ENCODE measurements around the gene TRAF3.
"Not testable (repeated sequence)": the region's sequence is repeated elsewhere in the genome, so short reads cannot be mapped to it uniquely, and the experiment has no call there.

Gene TRAF3

GRCh38 chr14:102761206-102761605 is 16.0 kb upstream of the TRAF3 start:
- no peaks in the 10 kb centered on the region for H3K79me2 ChIP-seq (ENCODE audit: control insufficient read depth, insufficient read depth, low read length, poor library complexity)
- H3K36me3 ChIP-seq (ENCODE audit: control insufficient read depth in 1 of 2, insufficient read depth in 2 of 2, low read length in 2 of 2): peaks cover 2% of the 10 kb centered on the region in 2 experiments
- H2BK120ac ChIP-seq (ENCODE audit: insufficient read depth, low read length, poor library complexity): no peak overlapping the region
- H3K18ac ChIP-seq (ENCODE audit: low read length): no peak overlapping the region
- H3K27me3 ChIP-seq (ENCODE audit: insufficient read depth, low read length): no peaks in the 10 kb centered on the region
- H2BK5ac ChIP-seq (ENCODE audit: low read depth, low read length, poor library complexity): no peak overlapping the region
- no peak for DNase-seq
- H3K9me3 ChIP-seq (ENCODE audit: insufficient read depth, low read depth, low read length): peaks cover 3% of the 10 kb centered on the region
- no peaks in the 10 kb centered on the region for H3K4me1 ChIP-seq (ENCODE audit: control insufficient read depth in 1 of 2, insufficient read depth in 2 of 2, low read length in 2 of 2)
- H3K14ac ChIP-seq (ENCODE audit: low read length): no peak overlapping the region
- H3K27ac ChIP-seq (ENCODE audit: low read depth, low read length): no peak overlapping the region
- H3K23ac ChIP-seq (ENCODE audit: low read length): no peak overlapping the region
- no peak overlapping the region for H4K12ac ChIP-seq (ENCODE audit: low read depth, low read length)
- no peak overlapping the region for H3K9ac ChIP-seq (ENCODE audit: low read length)
- H3K4me2 ChIP-seq (ENCODE audit: low read length): no peak overlapping the region
- no peak overlapping the region for H4K91ac ChIP-seq (ENCODE audit: low read depth, low read length)
- H3K79me1 ChIP-seq (ENCODE audit: low read length): no peaks in the 10 kb centered on the region
- no peak overlapping the region for H2AFZ ChIP-seq (ENCODE audit: insufficient read depth, low read length, poor library complexity)
- WGBS (ENCODE audit: extremely low coverage, insufficient coverage, insufficient read length): no CpG with 5 or more reads among the region's 15 CpGs
- no peak overlapping the region for H2AK5ac ChIP-seq (ENCODE audit: low read length)
- no peak overlapping the region for H2BK12ac ChIP-seq (ENCODE audit: low read length)
- H3K4me3 ChIP-seq (ENCODE audit: low read depth, low read length): no peak overlapping the region
- no peak overlapping the region for H4K8ac ChIP-seq (ENCODE audit: low read depth, low read length)
- H3K4ac ChIP-seq (ENCODE audit: low read depth, low read length): no peak overlapping the region

GRCh38 chr14:102764220-102764671 is 13.0 kb upstream of the TRAF3 start:
- Histone ChIP-seq H3K14ac (ENCODE audit: low read length) (no peak overlapping the region), H2AFZ (ENCODE audit: insufficient read depth, low read length, poor library complexity) (no peak overlapping the region), H4K91ac (ENCODE audit: low read depth, low read length) (no peak overlapping the region), H3K4me3 (ENCODE audit: low read depth, low read length) (no peak overlapping the region), H3K4ac (ENCODE audit: low read depth, low read length) (no peak overlapping the region), H4K8ac (ENCODE audit: low read depth, low read length) (no peak overlapping the region), H2BK5ac (ENCODE audit: low read depth, low read length, poor library complexity) (no peak overlapping the region), H2AK5ac (ENCODE audit: low read length) (no peak overlapping the region), H3K4me1 (ENCODE audit: control insufficient read depth in 1 of 2, insufficient read depth in 2 of 2, low read length in 2 of 2) (no peaks in the 10 kb centered on the region), H3K27me3 (ENCODE audit: insufficient read depth, low read length) (no peaks in the 10 kb centered on the region), H3K18ac (ENCODE audit: low read length) (no peak overlapping the region), H3K79me2 (ENCODE audit: control insufficient read depth, insufficient read depth, low read length, poor library complexity) (no peaks in the 10 kb centered on the region), H4K12ac (ENCODE audit: low read depth, low read length) (no peak overlapping the region), H3K23ac (ENCODE audit: low read length) (no peak overlapping the region), H2BK120ac (ENCODE audit: insufficient read depth, low read length, poor library complexity) (no peak overlapping the region), H3K36me3 (ENCODE audit: control insufficient read depth in 1 of 2, insufficient read depth in 2 of 2, low read length in 2 of 2) (no peaks in the 10 kb centered on the region), H3K9me3 (ENCODE audit: insufficient read depth, low read depth, low read length) (no peaks in the 10 kb centered on the region), H2BK12ac (ENCODE audit: low read length) (no peak overlapping the region), H3K79me1 (ENCODE audit: low read length) (no peaks in the 10 kb centered on the region), H3K9ac (ENCODE audit: low read length) (no peak overlapping the region), H3K27ac (ENCODE audit: low read depth, low read length) (no peak overlapping the region), H3K4me2 (ENCODE audit: low read length) (no peak overlapping the region)
- WGBS (ENCODE audit: extremely low coverage, insufficient coverage, insufficient read length): no CpG with 5 or more reads among the region's 11 CpGs
- no peak for DNase-seq

DNA sequence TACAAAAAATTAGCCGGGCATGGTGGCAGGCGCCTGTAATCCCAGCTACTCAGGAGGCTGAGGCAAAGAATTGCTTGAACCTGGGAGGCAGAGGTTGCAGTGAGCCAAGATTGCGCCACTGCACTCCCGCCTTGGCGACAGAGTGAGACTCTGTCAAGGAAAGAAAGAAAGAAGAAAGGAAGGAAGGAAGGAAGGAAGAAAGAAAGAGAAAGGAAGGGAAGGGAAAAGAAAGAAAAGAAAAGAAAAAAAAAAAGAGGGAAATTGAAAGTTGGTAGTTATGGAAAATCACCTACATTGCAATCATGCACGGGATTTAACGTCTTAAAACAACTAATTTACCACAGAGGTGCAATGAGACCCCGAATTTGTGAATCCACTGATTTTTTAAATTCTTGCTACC is 11.5 kb upstream of the TRAF3 start:
- not testable (repeated sequence) for H3K18ac ChIP-seq (ENCODE audit: low read length); H2BK12ac ChIP-seq (ENCODE audit: low read length); H3K79me1 ChIP-seq (ENCODE audit: low read length); H4K12ac ChIP-seq (ENCODE audit: low read depth, low read length); H2AK5ac ChIP-seq (ENCODE audit: low read length); DNase-seq; H3K4me3 ChIP-seq (ENCODE audit: low read depth, low read length); H2AFZ ChIP-seq (ENCODE audit: insufficient read depth, low read length, poor library complexity); H2BK120ac ChIP-seq (ENCODE audit: insufficient read depth, low read length, poor library complexity); H3K4me1 ChIP-seq (ENCODE audit: control insufficient read depth in 1 of 2, insufficient read depth in 2 of 2, low read length in 2 of 2); H4K8ac ChIP-seq (ENCODE audit: low read depth, low read length); H3K27ac ChIP-seq (ENCODE audit: low read depth, low read length); H3K23ac ChIP-seq (ENCODE audit: low read length); H3K14ac ChIP-seq (ENCODE audit: low read length); H3K36me3 ChIP-seq (ENCODE audit: control insufficient read depth in 1 of 2, insufficient read depth in 2 of 2, low read length in 2 of 2); H4K91ac ChIP-seq (ENCODE audit: low read depth, low read length); H3K79me2 ChIP-seq (ENCODE audit: control insufficient read depth, insufficient read depth, low read length, poor library complexity); H3K27me3 ChIP-seq (ENCODE audit: insufficient read depth, low read length); H3K9me3 ChIP-seq (ENCODE audit: insufficient read depth, low read depth, low read length); H3K4ac ChIP-seq (ENCODE audit: low read depth, low read length); H3K9ac ChIP-seq (ENCODE audit: low read length); H3K4me2 ChIP-seq (ENCODE audit: low read length); H2BK5ac ChIP-seq (ENCODE audit: low read depth, low read length, poor library complexity)
- WGBS (ENCODE audit: extremely low coverage, insufficient coverage, insufficient read length): no CpG with 5 or more reads among the region's 8 CpGs

DNA sequence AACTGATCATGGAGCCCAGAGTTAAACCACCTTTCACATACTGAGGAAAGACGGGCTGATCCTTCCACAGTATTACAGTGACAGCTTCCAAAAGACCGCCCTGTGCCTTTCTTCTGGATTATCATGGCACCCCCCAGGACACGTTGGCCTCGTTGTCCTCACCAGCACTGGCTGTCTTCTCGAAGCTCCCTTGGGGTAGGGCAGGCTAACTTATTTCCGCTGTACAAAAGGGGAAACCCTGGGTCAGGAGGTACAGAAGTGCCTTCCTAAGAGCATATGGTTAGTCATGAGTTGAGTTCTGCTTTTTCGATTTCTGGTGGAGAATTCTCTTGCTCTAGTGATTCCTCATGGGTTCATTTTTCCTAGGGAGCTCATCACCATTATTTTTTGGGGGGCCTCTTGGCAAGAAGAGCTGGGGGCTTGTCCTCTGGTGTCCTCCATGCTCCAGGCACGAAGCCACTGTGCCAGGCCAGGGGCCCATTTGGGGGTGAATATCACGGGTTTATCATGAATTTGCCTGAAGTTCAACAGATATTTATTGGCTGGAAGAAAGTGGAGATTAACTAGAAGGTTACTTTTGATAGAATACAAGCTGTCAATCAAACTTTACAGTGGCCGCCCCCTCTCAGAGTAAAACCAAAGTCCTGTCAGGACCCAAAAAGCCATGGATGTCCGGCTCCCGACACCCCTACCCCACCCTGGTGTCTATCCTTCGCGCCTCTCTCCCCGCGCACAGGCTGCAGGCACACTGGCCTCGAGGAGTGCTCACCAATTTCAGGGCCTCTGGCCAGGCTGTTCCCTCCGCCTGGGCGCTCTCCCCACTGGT is 8.8 kb upstream of the TRAF3 start:
- WGBS (ENCODE audit: extremely low coverage, insufficient coverage, insufficient read length): no CpG with 5 or more reads among the region's 19 CpGs
- no peak overlapping the region for H4K12ac ChIP-seq (ENCODE audit: low read depth, low read length)
- H2AFZ ChIP-seq (ENCODE audit: insufficient read depth, low read length, poor library complexity): no peak overlapping the region
- no peak overlapping the region for H4K91ac ChIP-seq (ENCODE audit: low read depth, low read length)
- no peak overlapping the region for H3K18ac ChIP-seq (ENCODE audit: low read length)
- H3K4me3 ChIP-seq (ENCODE audit: low read depth, low read length): no peak overlapping the region
- H3K9ac ChIP-seq (ENCODE audit: low read length): no peak overlapping the region
- H3K79me1 ChIP-seq (ENCODE audit: low read length): no peaks in the 10 kb centered on the region
- H3K79me2 ChIP-seq (ENCODE audit: control insufficient read depth, insufficient read depth, low read length, poor library complexity): no peaks in the 10 kb centered on the region
- H2BK12ac ChIP-seq (ENCODE audit: low read length): no peak overlapping the region
- no peak overlapping the region for H3K4ac ChIP-seq (ENCODE audit: low read depth, low read length)
- H2AK5ac ChIP-seq (ENCODE audit: low read length): no peak overlapping the region
- no peaks in the 10 kb centered on the region for H3K9me3 ChIP-seq (ENCODE audit: insufficient read depth, low read depth, low read length)
- no peak overlapping the region for H3K27ac ChIP-seq (ENCODE audit: low read depth, low read length)
- peak overlapping the region; percentile 5 for H3K23ac ChIP-seq (ENCODE audit: low read length)
- H2BK120ac ChIP-seq (ENCODE audit: insufficient read depth, low read length, poor library complexity): no peak overlapping the region
- H3K4me1 ChIP-seq (ENCODE audit: control insufficient read depth in 1 of 2, insufficient read depth in 2 of 2, low read length in 2 of 2): no peaks in the 10 kb centered on the region
- H3K4me2 ChIP-seq (ENCODE audit: low read length): no peak overlapping the region
- H2BK5ac ChIP-seq (ENCODE audit: low read depth, low read length, poor library complexity): no peak overlapping the region
- H3K27me3 ChIP-seq (ENCODE audit: insufficient read depth, low read length): no peaks in the 10 kb centered on the region
- no peaks in the 10 kb centered on the region for H3K36me3 ChIP-seq (ENCODE audit: control insufficient read depth in 1 of 2, insufficient read depth in 2 of 2, low read length in 2 of 2)
- H3K14ac ChIP-seq (ENCODE audit: low read length): no peak overlapping the region
- DNase-seq: peak in 1 of 2 donors; percentile 40
- H4K8ac ChIP-seq (ENCODE audit: low read depth, low read length): no peak overlapping the region
